Measurements from ENCODE around the gene ENOX1. TPM values are rescaled to one million over a fixed set of nuclear protein-coding genes. Genes with fewer than 3 reads are reported as not detected.

Gene ENOX1
- polyA plus RNA-seq, 12 donors, result 8.0 to 13.5 (median 10.3) TPM; not detected in 1

DNA sequence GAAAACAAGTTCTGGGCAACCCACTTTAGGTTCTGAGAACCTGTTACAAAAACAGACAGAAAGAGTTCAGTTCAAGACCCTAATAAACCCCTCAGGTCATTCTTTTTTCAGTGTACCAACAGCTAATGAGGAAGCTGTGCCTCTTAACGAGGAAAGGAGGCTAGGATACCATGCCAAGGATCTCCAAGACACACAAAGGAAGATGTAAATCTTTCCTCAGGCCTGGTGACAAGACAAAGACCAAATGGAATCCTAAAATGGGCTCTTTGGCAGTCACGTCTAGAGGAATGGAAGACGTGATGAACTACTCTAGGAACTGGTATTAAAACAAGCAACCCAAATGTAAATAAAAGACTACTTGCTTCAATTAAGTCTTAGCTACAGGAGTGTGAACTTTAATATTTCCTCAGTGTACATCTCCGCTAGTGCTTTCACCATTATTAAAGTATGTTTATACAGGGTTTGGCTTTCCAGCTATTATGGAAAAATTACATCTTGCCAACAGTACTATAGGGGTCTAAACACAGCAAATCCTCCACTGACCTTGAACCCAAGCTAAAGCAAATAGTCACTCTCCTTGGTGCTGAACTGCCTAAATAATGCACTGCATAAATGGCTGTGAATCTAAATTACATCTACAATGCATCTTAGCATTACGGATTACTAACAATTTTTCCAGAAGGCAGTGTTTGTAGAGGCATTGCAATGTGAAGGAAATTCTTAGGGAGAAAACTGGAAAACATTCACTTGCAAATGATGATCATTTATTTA lies 42.3 kb downstream of the ENOX1 start:
- no peak for DNase-seq

DNA sequence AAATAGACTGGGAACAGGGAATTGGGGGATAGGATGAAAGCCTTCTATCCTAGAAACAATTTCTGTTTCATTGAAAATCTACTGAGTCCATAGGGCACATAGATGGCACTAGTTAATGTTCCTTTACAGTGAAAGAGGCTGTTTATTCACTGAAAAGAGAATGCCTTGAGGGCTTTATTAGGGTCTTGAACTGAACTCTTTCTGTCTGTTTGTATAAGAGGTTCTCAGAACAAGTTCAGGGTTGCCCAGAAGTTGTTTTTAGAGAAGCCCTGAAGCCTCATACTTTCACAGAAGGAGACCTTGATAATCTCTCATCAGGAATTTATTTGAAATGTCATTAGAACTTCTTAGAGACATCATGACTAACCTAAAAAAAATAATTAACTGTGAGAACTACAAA lies 43.9 kb downstream of the ENOX1 start:
- no peak for DNase-seq

DNA sequence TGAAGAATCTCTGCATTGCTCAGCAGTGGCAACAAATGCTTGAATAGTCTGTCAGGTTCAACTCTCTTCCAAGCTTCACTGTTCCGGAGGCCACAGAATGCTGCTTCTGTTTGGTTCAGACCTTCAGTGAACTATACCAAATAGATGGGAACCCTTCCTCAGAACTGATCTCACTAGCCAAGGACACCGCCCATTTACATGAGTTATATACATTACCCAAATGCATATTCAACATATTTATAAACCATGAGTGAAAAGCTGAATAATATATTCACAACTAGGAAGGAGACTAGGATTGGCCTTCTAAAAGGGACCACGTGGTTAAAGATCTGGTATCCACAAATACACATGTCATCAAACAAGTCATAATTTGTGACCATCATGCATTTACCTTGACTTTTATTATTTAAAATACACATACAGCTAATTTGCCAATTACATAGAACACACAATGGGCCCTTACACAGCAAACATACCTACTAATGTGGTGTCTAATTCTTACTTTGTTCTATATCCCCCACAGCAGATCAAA lies 49.3 kb downstream of the ENOX1 start:
- no peak for DNase-seq

DNA sequence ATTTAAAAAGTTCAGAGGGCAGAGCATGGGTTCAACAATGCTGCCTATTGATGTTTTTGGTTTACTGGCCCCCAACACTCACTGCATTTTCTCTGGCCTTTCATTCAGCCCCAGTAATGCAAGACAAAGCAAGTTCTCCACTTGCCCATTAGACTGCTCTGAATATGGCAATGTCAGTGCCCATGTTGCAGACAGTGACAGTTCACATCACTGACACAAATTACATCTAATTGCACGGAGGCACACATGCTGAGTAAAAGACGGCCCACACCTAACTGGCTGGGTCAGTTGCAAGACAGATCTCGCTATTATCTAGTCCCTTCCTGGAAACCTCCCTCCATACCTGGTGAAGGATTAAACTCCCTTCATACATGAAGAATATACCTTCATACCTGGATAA lies 54.0 kb downstream of the ENOX1 start:
- no peak for DNase-seq

DNA sequence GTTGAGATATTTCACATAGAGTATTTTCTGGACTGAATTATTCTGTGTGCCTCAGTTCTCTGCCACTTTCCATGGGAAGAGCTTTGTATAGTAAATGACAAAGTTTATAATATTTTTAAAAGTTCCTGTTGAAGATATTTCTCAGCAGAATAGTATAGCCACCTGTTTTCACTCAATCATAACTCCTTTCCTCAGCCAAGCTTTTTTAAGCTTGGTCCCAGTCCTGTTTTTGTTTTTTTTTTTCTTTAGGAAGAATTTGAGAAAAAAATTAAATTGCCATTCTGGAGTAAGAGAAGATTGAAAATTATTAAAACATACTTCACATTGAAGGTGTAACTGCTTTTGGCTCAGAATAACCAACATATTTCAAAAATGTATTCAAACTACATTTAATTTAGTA lies 55.5 kb downstream of the ENOX1 start:
- peak; percentile 37 for DNase-seq

DNA sequence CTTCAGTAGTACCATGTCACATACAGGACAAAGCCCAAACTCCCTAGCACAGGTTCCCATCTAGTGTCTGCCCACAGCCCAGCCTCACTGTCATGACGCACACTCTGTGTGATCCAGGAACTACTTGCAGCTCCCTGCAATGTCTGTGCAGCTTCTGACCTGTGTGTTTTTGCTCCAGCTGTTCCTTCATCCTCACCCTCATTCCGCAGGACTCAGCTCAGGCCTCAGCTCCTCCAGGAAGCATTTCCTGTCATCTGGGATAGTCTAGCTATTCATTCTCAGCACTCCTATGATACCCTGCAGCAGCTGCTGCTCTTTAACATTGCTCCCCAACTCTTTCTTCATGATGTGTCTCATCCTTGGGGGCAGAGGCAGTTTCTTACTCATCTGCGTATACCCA lies 56.1 kb downstream of the ENOX1 start:
- DNase-seq, result peak; percentile 39

DNA sequence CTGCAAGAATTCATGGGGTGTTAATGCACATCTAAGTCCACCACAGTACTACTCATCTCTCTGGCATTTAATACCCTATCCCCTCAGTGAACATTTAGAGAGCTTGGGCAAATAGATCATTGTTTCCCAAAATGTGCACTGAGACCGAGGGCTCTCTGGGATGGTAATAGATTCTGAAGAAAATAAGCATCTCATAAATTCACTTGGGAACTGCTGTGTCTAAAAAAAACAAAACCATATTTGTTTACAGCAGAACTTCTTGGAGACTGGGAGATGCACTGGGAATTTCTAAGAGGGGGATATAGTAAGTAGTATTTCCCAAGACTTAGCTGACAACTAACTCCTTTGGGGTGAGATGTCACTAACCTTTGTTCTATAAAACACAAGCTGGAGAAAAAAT lies 58.4 kb downstream of the ENOX1 start:
- DNase-seq, result no peak

DNA sequence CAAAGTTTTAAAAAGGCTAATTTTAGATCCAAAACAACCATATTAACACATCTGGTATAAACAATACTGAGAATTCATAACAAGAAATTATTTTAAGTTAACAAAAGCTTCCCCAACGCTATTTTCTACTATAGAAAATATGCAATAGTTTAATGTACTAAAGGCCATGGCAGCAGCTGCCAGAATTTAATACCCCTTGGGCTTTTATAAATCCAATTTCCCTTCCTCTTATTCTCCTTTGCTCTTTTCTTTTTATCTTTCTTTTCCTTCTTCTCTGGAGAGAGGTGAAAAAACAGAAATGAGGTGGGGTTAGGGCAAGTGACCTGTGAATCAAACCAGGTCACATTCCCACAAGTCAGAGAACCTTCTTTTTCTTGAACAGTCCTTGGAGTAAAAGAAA lies 58.9 kb downstream of the ENOX1 start:
- DNase-seq, result no peak

DNA sequence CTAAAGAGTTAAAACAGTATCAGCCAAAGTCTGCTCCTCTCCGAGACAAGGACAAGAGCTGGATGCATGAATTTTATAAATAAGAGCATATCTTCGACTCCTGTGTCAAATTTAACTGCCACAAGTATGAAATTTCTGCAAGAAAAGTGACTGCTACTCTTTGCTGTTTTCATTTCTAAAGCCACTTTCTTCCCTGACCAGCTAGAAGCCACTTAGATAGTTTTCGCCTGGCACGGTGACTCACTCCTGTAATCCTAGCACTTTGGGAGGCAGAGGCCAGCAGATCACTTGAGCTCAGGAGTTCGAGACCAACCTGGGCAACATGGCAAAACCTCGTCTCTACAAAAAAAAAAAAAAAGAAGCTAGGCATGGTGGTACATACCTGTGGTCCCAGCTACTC lies 61.3 kb downstream of the ENOX1 start:
- no peak for DNase-seq

DNA sequence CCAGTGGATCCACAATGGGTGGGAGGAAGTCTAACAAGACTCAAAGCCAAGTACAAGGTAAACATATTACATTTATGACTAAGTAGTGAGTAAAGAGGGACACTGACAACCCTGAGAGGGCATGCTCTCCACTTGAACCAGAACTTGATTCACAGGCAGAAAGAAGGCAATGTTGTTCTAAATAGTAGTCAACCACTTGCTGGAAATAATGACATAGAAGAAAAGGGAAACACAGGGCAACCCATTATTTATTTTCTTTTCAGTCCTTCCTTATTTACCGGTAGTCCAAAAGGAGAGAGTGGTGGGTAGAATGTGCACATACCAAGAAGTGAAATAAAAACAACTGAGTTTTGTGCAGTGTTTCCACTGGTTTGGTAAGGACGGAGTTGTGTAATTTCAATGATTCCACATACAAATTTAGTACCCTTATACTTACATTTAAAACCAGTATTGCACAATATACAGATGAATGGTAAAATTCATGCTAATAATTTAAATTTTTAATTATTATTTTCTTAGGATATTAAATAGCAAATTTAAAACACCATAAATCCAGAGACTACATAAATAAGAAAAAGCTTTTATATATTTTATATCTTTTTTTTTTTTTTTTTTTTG lies 65.9 kb downstream of the ENOX1 start:
- no peak for DNase-seq

DNA sequence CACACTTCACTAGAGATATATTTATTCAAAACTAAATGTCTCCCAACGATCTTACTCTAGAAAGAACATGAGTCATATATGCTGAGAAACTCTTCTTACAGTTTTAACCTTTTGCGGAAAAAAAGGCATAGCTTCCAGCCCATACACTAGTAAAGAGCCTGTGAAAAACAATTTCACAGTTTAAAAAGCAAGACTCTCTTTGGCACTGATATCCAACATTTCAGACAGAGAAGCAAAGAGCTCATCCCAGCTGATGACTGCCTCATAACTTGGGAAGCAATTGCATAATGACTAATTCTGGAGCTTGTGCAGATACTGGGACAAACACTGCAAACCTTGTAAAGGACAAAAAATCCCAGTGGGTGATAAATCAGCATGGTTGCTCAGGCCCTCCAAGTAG lies 88.0 kb downstream of the ENOX1 start:
- DNase-seq, result peak; percentile 58

DNA sequence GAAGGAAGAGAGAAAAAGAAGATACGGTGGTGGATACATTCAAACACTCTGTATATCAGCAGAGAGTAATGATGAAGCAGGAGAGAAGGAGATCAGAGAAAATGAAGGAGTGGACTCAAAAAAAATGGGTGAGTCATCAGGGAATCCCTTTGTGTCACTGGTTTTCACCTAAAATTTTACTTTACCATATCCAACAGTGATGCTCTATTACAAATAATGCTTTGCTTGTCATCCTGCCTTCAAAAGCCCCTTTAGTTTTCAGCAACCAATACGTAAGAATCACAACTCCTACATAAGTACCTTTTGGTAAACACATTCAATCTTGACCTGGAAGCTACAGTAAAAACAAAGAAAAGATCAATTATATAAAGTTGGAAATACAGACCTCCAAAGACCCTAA lies 88.8 kb downstream of the ENOX1 start:
- DNase-seq, result no peak

DNA sequence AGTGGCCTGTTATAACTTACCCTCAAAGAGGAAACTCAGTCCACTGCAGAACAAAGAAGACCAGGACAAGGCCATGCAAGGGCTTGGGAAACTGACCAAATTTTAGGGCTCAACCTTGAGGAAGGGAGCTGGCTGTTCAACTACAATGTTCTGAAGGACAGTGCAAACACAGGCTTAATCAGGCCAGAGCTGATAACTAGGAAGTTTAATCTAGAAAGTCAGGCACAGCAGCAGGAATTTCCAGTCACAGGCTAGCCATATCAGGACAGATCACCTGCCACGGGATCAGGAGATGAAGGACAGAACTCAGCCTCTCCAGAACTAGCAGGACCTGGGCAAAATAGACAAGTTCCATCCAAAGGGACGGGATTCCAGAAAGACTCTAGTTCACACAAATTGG lies 89.4 kb downstream of the ENOX1 start:
- no peak for DNase-seq

DNA sequence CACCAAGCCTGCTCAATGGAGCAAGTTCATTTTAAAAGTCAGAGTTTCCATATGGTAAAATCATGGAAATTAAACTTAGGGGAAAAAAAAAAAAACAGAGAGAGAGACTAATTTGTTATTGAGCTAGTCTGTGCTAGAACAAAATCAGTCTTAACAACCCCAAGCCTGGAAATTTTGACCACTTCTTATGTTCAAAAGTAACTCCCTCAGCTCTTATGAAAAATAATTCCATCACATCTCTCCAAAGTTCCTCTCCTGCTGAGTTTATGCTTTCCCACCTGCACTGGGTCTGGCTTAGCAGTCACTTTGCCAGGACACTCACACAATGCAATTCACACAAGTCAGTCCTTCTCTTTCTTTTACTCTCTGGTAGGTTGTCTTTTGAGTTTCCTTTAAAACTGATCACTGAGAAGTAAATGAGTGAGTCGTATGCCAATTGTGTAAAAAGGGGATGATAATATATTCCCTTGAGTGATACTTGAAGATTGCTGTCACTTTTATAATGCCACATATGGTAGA lies 92.6 kb downstream of the ENOX1 start:
- peak; percentile 31 for DNase-seq

DNA sequence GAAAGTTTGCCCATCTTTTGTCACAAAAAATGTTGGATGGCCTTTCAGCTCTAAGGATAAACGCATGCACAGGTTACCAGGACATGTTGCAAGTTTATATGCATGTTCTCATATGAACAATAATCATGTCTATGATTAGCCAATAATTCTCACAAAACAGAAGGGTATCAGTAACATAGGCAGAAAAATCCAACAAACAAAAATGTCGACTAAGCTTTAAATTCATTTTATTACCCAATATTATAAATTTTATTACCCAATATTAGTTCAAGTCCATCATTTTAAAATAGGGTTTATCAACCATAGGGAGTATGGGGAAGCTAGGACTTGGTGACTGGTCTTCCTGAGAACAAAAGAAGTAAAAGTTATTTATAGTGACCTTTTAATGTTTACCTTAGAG lies 93.1 kb downstream of the ENOX1 start:
- no peak for DNase-seq

DNA sequence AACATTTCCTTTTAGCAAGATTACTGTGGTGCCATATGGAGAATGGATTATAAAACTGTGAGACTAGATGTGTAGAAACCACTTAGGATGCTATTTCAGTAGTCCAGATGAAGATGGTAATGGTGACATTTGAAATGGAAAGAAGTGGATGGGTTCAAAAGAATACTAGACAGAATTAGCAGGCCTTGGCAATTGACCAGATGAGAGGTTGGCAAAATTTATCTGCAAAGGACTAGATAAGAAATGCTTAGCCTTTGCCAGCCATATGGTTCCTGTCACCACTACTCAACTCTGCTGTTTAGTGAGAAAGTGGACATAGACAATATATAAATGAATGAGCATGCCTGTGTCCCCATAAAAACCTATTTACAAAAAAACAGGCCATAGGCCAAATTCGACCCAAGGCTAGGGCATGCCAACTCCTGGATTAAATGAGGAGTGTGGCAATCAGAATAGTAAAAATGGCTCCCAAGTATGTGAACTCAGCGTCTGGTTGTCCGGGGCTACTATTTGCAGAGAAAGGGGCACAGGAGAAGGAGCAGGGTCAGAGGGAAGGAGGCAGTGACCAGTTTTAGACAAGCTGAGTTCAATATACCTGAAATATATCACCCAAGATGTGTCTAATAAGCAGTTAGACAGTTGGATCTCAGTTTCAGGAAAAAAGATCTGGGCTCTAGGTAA lies 98.4 kb downstream of the ENOX1 start:
- DNase-seq, result no peak

DNA sequence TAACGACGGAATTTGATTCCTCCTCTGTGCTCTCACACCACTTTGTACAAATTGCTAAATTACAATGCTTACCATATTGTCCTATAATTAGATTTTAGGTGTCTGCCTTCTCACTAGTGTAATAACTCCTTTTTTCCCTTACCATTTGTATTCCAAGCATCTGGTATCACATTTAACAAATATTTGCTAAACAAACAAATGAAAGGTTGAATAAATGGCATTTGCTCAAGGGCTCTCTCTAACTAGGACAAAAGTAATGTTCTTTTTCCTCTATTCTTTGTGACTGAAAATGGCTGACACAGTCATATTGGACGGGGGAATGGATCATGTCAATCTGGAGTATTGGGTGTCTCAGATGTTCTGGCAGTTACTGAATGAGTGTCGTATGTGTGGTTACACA lies 99.7 kb downstream of the ENOX1 start:
- DNase-seq, result no peak

DNA sequence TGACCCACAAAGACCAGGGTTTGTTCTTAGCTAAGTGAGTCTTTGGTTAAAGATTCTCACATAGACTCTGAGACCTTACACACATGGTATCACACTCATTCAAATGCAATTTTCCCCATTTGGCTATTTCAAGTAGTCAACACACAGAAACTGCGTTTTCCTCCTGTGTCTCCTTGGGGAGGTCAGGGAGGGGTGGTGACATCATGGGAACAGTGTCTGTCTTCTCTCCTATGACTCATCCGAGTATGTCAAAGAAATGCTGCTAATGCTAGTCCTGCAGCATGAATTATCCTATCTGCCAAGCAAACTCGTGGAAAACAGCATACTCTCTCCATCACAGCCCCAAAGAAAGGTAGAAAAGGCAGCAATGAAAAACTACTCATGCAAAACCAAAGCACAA lies 100.2 kb downstream of the ENOX1 start:
- DNase-seq, result peak; percentile 77

DNA sequence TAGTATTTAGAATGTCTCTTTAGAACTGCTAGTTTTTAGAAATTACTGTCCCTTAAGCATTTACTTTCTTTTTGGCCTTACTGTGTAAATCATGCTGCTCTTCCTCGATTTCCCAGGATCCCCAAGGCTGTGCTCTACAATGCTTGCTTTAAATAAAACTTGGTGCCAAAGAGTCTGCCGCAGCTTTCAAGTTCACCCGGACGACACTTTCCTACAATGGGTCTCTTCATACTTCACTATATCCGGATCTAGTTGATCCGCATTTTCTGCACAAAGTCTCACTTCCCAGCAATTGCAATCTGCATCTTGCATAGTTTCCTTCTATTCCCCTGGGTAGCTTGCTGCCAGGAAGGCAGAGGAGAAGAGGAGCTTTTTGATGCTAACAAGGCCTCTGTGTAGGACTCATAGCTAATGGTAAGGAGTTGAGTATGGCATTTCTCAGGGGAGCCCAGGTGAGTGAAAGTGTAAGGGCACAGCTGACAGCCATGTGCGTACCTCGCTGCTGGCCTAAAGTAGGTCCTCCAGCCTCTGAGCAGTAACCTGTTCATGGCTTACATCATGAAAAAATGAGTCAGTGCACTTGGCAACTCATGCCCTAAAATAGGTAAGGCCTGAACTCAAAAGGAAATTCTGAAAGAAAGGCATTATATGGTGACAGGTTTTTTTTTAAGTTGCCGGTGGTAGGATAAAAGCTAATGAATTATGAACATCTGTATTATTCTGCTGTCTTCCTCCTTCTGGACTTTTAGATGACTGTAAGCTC lies 101.6 kb downstream of the ENOX1 start:
- DNase-seq, result no peak

DNA sequence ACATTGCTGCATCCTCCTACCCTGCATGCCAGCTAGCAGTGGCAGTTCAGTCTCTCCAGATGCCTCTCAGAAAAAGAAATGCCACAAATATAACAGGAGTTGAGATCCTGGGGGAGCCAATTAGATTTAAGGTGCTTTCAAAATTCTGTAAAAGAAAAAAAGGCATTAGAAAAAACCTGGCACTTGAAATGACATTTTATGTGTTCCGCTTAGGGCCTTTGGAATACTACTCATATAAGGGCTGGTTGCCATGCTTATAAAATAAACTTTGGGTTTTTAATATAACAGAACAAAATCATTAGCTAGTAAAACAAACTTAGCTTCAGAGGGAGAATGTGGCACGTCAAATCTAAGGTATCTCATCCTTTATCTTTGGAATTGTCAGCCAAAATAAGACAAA lies 104.1 kb downstream of the ENOX1 start:
- no peak for DNase-seq

DNA sequence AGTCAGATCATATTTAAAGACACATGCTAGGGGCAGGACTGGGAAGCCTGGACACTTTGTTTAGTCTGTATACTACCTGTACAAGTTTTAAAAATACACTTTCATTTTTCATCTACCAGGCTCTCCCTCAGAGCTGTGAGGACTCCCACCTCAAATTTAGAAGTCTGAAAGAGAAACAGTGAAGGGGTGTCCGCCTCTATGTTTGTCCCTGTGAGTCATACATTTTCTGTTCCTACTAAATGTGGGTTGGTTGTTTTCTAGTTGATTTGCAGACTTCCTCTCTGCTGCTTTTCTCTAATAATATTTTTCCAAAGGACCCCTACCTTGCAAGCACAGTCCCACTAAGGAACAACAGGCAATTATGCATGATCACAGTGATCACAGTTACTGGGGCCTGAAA lies 110.5 kb downstream of the ENOX1 start:
- no peak for DNase-seq

DNA sequence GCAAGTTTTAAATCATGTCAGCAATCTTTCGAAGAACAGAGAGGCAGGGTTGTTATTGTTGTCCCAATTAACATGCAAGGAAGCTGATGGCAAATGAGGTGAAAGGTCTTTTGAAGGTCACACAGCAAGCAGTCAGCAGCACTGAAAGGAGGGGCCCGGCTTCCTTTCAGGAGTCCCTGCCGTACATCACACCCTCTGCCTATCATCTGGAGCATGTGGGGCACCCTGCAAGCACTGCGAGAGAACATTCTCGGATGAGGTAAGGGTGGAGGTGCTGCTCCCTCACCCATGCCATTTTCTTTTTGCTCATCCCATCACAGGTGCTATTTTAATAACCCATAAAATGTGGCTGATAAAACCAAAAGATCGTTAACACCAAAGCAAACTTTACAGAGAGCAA lies 111.2 kb downstream of the ENOX1 start:
- DNase-seq, result no peak

Measured in muscle of arm (tissue), 12 donors.